Progenitor cell of endocrine pancreas (in vitro differentiated cells): Measurements from ENCODE around the gene FAM180A. TPM values are rescaled to one million over a fixed set of nuclear protein-coding genes. Genes with fewer than 3 reads are reported as not detected.

ENCODE experiments used
- DNase-seq: peaks from one replicate; pipeline ENCODE4 v3.0.0; 2021; ENCODE audit warnings: low spot score; ENCODE audit not compliant: unreplicated experiment
- H3K27ac Mint-ChIP-seq: 2 replicates; pipeline ENCODE4 v1.8.0; 2021; ENCODE audit warnings: mild to moderate bottlenecking, moderate library complexity, mixed read lengths
- H3K27me3 Mint-ChIP-seq: 2 replicates; pipeline ENCODE4 v1.8.0; 2021; ENCODE audit warnings: mixed read lengths
- H3K36me3 Mint-ChIP-seq: 2 replicates; pipeline ENCODE4 v1.8.0; 2022; ENCODE audit warnings: mixed read lengths; ENCODE audit not compliant: insufficient read depth
- H3K4me1 Mint-ChIP-seq: 2 replicates; pipeline ENCODE4 v1.8.0; 2021; ENCODE audit warnings: low read depth, mixed read lengths
- H3K4me3 Mint-ChIP-seq: 2 replicates; pipeline ENCODE4 v1.8.0; 2021; ENCODE audit warnings: low read depth, mild to moderate bottlenecking, moderate library complexity, mixed read lengths
- H3K9me3 Mint-ChIP-seq: 2 replicates; pipeline ENCODE4 v1.8.0; 2021; ENCODE audit warnings: low read depth, mixed read lengths
- CTCF ChIP-seq: fragments of 200-600 bp; sonication (generic); IDR thresholded peaks from one replicate; pipeline ENCODE4 v1.5.0; 2021; ENCODE audit warnings: antibody characterized with exemption, mild to moderate bottlenecking; ENCODE audit not compliant: unreplicated experiment
- total RNA-seq: library from RNA; stranded (reverse); gene quantifications from 2 replicates; pipeline ENCODE4 v1.2.1, GENCODE V29; 2021

The FAM180A gene
- total RNA-seq, 1 donor from 2014 or later, result not detected

- DNase-seq, result no peak
- TF ChIP-seq CTCF, result no peak
- no peak overlapping the region for H3K27ac Mint-ChIP-seq
- H3K27me3 Mint-ChIP-seq, result no peaks in the 10 kb centered on the region
- no peaks in the 10 kb centered on the region for H3K9me3 Mint-ChIP-seq
- H3K36me3 Mint-ChIP-seq, result no peaks in the 10 kb centered on the region
- peaks cover 4% of the 10 kb centered on the region for H3K4me1 Mint-ChIP-seq
- H3K4me3 Mint-ChIP-seq, result no peak overlapping the region
Observed at GRCh38 chr7:135745703-135746312, 2.8 kb downstream of the FAM180A start.

GRCh38 chr7:135744938-135745702 lies 3.5 kb downstream of the FAM180A start:
- no peak for DNase-seq
- Mint-ChIP-seq H3K27me3 (no peaks in the 10 kb centered on the region), H3K36me3 (no peaks in the 10 kb centered on the region), H3K27ac (no peak overlapping the region), H3K9me3 (no peaks in the 10 kb centered on the region), H3K4me3 (no peak overlapping the region), H3K4me1 (peaks cover 4% of the 10 kb centered on the region)
- no peak for TF ChIP-seq CTCF

GRCh38 chr7:135743907-135744731 lies 4.5 kb downstream of the FAM180A start:
- Mint-ChIP-seq H3K27ac (no peak overlapping the region), H3K9me3 (no peaks in the 10 kb centered on the region), H3K4me1 (peaks cover 4% of the 10 kb centered on the region), H3K36me3 (no peaks in the 10 kb centered on the region), H3K27me3 (no peaks in the 10 kb centered on the region), H3K4me3 (no peak overlapping the region)
- DNase-seq, result no peak
- TF ChIP-seq CTCF, result no peak

GRCh38 chr7:135742371-135742770 lies 6.2 kb downstream of the FAM180A start:
- Mint-ChIP-seq H3K9me3 (no peaks in the 10 kb centered on the region), H3K27ac (no peak overlapping the region), H3K4me3 (no peak overlapping the region), H3K4me1 (peaks cover 4% of the 10 kb centered on the region), H3K36me3 (no peaks in the 10 kb centered on the region), H3K27me3 (no peaks in the 10 kb centered on the region)
- no peak for TF ChIP-seq CTCF
- DNase-seq, result no peak

- DNase-seq, result no peak
- Mint-ChIP-seq H3K4me3 (no peak overlapping the region), H3K4me1 (peaks cover 4% of the 10 kb centered on the region), H3K9me3 (no peaks in the 10 kb centered on the region), H3K27me3 (no peaks in the 10 kb centered on the region), H3K27ac (no peak overlapping the region), H3K36me3 (no peaks in the 10 kb centered on the region)
- no peak for TF ChIP-seq CTCF
Observed at GRCh38 chr7:135741905-135742304, 6.7 kb downstream of the FAM180A start.
